NCI-H446 treated with DMSO at 0.1 percent for 48 hours (cell line): ENCODE results near the gene SH3RF3.

ENCODE experiments used
- DNase-seq: peaks from one replicate; lab custom pipeline; 2025; lab: John Stamatoyannopoulos, UW

SH3RF3 gene

GRCh38 chr2:109419960-109420370, 291.0 kb downstream of the SH3RF3 start:
- no peak for DNase-seq

- DNase-seq = no peak
These were observed 292.1 kb downstream of the SH3RF3 start for GRCh38 chr2:109421101-109421500.

DNA sequence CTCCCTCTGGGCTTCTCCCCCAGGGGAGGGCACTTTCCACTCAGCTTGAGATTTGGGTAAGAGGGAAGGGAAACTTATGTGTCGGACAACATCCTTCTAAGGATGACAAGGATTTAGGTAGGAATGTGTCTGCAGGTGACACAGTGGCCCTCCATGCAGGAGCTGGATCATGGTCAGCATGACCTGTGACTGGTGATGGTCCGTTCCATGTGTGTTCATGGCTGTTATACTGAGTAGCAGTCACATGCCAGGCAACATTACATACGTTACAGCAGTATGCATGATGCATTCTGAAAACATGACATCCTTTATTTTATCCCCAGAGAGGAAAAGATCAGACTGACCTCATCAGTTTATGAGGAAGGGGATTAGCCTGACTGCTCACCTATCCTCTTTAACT, 292.6 kb downstream of the SH3RF3 start:
- DNase-seq = no peak

DNA sequence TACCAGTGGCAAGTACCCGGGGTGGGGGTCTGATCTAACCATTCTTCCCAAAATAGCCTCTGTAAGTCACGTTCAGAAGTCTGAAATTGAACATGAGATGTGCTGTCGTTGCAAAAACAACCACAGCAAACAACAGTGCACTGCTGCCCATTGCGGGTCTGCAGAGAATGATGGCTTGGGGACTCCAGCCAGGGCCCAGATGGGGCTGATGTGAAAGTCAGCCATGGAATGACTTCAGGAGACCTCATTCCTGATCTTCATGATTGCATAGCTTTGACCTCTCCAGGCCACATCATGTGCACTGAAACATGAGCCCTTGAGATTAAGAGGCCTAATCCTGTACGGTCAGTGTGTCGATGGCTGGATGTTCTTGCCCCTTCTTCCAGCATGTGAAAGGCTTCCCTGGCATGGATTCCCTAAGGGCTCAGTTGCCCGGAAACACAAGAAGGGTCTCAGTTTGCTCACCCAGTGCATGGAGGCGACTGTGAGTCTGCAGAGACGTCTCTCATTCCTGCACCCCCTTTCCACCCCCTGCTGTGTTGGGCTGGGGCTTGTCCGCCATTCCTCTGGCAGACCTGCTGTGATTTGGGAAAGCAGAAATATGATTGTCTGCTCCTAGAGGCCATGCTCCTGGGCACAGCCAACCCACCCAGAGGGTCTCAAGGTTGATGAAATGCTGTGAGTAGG, 293.2 kb downstream of the SH3RF3 start:
- no peak for DNase-seq

GRCh38 chr2:109422758-109423500, 293.9 kb downstream of the SH3RF3 start:
- no peak for DNase-seq

GRCh38 chr2:109423556-109424359, 294.8 kb downstream of the SH3RF3 start:
- no peak for DNase-seq

DNA sequence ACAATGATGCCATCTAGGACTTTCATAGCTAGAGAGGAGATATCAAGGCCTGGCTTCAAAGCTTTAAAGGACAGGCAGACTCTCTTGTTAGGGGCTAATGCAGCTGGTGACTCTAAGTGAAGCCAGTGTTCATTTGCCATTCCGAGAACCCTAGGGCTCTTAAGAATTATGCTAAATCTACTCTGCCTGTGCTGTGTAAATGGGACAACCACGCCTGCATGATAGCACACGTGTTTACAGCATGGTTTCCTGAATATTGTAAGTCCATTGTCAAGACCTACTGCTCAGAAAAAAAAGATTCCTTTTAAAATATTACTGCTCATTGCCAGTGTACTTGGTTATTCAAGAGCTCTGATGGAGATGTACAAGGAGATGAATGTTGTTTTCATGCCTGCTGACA, 296.4 kb downstream of the SH3RF3 start:
- DNase-seq = no peak

DNA sequence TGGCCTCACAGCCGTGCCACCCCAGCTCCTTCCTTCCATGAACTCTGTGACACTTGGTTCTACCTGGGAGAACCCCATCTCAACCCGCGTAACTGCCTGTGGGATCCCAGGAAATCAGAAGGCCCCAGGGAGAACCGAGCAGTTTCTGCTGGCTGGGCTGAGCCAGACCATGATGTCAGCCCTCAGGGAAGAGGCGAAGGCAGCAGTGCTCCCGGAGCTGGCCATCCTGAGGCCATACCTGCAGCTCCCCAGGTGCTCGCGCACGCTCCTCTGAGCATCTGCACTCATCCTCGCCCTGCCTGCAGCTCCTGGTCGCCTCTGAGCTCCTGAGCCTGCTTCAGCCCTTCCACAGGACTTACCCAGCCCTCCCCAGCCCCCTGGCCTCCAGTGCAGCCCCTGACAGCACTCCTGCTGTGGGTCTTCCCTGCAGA, 298.7 kb downstream of the SH3RF3 start:
- no peak for DNase-seq

- DNase-seq = no peak
These were observed 299.3 kb downstream of the SH3RF3 start for GRCh38 chr2:109428281-109428680.

DNA sequence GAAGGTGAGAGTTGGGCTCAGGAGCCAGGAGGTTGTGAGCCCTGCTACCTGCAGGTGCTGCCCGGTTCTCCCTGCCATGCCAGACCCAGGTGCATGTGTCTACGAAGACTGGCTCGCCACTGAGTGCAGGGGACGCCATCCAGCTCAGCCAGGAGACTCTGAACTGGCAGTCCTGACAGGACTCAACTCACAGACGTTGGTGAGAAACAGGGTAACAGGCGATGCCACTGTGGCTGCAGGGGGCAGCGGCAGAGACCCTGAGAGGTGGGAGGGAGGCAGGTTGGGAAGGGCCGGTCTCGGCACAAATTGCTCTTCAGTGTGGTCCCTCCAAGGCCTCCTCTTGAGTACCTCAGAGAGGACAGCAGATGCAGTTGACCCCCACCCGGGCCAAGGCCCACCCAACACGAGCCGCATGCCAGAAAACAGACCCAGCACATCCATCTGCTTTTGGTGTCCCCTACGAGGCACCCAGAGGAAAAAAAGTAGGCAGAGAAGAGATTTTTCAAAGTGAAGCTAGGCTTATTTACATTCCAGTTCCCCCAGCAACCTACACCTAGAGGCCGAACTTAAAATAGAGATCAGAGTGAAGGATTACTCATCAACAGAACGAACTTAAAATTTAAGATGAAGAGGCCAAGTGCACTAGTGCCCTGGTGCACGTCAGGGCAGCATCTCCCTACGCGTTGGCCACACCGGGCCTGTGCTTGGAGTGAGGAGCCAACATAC, 300.0 kb downstream of the SH3RF3 start:
- no peak for DNase-seq

DNA sequence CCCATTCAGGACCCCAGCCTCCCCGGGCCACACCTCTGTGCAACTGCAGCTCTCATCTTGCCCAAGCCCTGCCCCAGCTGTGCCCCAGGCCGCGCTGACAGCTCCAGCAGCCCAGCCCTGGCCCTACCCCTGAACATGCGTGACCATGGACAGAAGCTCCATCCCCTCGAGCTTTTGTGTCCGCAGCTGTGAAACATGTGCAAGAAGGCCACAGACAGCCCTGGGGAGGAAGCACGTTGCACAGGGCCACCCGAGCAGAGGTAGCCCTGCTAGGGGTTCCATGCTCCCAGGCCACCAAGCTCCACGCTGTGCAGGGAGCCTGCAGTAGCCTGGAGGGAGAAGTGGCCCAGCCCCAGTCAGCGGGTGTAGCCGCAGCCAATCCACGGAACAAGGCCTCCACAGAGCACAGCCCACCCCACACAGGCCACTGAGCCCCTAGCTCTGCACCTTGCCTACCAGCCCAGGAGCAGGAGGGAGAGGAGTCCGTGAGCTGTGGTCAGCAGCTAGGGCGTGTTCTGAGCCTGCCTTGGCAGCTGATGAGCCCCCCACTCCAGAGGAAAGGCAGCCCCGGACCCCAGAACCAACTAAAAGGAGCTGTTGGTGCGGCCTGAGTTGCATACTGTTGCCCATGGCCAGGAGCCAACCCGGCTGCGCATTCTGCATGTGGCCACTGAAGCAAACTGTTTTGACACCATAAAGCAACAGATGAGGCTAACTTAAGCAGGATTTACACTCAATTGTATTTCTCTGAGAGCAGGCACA, 300.7 kb downstream of the SH3RF3 start:
- DNase-seq = no peak

DNA sequence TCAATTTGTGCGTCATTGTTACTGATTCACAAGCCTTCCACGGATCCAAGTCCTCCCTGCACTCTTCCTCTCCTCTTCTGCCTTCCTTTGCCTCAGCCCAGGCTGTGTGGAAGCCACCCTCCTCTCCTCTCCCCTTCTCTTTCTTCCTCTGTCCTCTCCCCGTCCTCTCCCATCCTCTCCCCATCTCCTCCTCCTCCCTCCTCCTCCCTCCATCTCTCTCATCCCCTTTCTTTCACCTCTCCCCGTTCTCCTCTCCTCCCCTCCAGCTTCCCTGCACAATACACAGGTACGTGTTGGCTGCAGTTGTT, 301.3 kb downstream of the SH3RF3 start:
- no peak for DNase-seq

DNA sequence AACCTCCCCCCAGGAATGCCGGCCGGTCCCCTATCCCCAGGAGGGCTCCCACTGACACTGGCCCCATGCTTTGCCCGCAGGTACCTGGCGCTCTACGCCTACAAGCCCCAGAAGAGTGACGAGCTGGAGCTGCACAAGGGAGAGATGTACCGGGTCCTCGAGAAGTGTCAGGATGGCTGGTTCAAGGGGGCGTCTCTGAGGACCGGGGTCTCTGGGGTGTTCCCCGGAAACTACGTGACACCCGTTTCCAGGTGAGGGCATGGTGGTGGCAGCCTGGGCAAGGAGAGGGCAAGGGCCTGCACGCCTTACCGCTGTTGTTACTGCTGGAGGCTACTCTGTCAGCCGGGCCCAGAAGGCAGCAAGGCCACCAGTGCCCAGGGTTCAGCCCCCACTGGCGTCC, 303.4 kb downstream of the SH3RF3 start:
- no peak for DNase-seq

GRCh38 chr2:109433486-109433885, 304.5 kb downstream of the SH3RF3 start:
- no peak for DNase-seq

DNA sequence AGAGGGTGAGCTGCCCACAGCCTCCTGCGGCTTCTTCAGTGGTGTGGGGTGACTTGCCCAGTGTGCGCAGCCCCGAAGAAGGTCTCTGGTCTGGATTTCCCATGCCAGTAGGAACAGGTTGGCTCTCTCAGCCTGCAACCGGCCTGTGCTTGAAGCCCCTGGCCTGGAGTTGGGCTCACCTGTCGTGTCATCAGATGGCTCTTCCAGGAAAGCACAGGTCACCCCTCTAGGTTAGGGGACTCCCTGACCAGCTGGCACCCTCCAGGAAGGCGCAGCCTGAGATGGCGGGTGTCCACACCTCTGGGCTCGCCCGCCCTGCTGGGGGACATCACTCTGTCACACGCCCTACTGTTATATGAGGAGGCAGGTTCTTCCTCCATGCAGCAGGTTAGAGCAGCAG, 304.9 kb downstream of the SH3RF3 start:
- DNase-seq = no peak

DNA sequence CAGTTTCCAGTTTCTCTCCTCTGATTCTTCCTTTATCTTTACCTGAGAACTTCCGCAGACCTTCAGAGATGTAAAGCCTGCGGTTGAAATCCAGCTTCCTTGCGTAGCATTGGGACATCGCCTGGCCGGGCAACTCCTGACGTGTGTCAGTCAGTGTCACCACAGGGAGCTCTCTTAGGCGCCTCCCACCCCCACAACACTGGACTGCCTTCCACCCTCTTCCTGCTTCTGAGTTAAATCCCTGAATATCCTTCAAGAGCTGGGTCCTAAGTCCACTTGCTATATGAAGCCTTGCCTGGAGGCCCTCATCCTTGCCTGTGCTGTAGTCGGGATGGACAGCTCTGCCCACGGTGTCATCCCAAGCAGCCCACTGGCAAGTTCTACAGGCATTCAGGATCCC, 305.3 kb downstream of the SH3RF3 start:
- DNase-seq = no peak

GRCh38 chr2:109435066-109435690, 306.2 kb downstream of the SH3RF3 start:
- DNase-seq = no peak

DNA sequence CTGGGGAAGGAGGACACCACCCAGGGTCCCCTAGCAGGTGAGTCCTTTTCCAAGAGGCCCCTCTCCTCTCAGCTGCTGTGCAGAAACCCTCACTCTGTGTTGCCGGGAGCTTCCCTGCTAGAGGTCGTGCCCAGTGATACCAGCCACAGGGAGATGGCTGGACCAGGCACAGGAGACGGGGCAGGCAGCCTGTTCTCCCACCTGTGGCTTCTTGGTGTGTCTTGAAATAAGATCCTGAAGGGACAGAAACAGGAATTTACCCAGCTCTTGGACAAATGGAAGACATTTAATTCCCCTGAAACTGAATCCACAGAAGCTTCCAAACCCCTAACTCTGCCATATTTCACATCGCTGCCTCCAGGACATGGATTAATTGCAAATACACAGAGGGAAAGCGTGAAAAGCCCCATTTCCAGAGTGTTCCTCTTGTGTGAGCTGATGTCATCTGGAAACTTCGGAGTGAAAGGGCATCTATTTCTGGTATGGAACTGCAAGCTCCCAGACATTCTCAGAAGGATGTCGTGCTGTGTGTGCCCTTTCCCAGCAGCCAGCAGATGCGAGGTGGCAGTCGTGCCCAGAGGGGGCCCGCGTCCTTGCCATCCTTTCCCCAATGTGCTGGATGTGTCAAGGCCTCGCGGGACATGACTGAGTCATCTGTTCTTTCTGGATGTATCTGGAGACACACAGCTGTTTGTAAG, 307.0 kb downstream of the SH3RF3 start:
- DNase-seq = no peak

- DNase-seq = no peak
These were observed 307.7 kb downstream of the SH3RF3 start for GRCh38 chr2:109436610-109437225.
